Endothelial cell of umbilical vein (primary cell): ENCODE data around the gene FBXO24.

ENCODE experiments used
- CTCF ChIP-seq, 2 donors: IDR thresholded peaks; 1 replicate in 1 of 2; 2 replicates in 1 of 2; pipeline ENCODE4 v1.5.1; 2011; ENCODE audit warnings: low read length in 2 of 2, mild to moderate bottlenecking in 2 of 2, moderate library complexity in 2 of 2, control low read depth in 1 of 2, inconsistent platforms in 1 of 2, low read depth in 1 of 2; ENCODE audit not compliant: insufficient read depth in 1 of 2; ENCODE audit errors: extremely low read depth in 1 of 2
- EZH2 ChIP-seq: IDR thresholded peaks from 2 replicates; pipeline ENCODE4 v1.6.1; 2012; ENCODE audit warnings: borderline replicate concordance, low read depth, mild to moderate bottlenecking, moderate library complexity, low read length, inconsistent platforms; ENCODE audit not compliant: severe bottlenecking
- FOS ChIP-seq: IDR thresholded peaks from 2 replicates; pipeline ENCODE4 v1.6.1; 2011; ENCODE audit warnings: mild to moderate bottlenecking, low read length, moderate library complexity, borderline replicate concordance; ENCODE audit not compliant: insufficient read depth
- JUN ChIP-seq: IDR thresholded peaks from 2 replicates; pipeline ENCODE4 v1.6.1; 2011; ENCODE audit warnings: borderline replicate concordance, low read depth; ENCODE audit not compliant: insufficient read length, insufficient read depth
- POLR2AphosphoS5 ChIP-seq: IDR thresholded peaks from 2 replicates; pipeline ENCODE4 v1.6.1; 2012; ENCODE audit warnings: low read depth, mild to moderate bottlenecking, control low read depth, low read length, moderate library complexity; ENCODE audit not compliant: insufficient read depth

- TF ChIP-seq CTCF (IDR thresholded peaks at IDR 0.05; ENCODE audit: extremely low read depth in 1 of 2, insufficient read depth in 1 of 2, low read depth in 1 of 2, low read length in 2 of 2) (no peak), EZH2 (no peak), POLR2AphosphoS5 (no peak), JUN (no peak), FOS (no peak)
Observed at GRCh38 chr7:100544967-100545359, 41.2 kb upstream of the FBXO24 start.
